ENCODE data around the gene FLRT1.

The FLRT1 gene

GRCh38 chr11:64008283-64008913 is 27.3 kb upstream of the FLRT1 start:
- H2BK5ac ChIP-seq (ENCODE audit: low read depth, low read length, poor library complexity), result no peak overlapping the region
- H3K14ac ChIP-seq (ENCODE audit: low read length), result no peak overlapping the region
- no peak overlapping the region for H2BK120ac ChIP-seq (ENCODE audit: insufficient read depth, low read length, poor library complexity)
- no peak overlapping the region for H3K4ac ChIP-seq (ENCODE audit: low read depth, low read length)
- H2AFZ ChIP-seq (ENCODE audit: insufficient read depth, low read length, poor library complexity), result no peak overlapping the region
- H3K18ac ChIP-seq (ENCODE audit: low read length), result no peak overlapping the region
- no peak overlapping the region for H4K12ac ChIP-seq (ENCODE audit: low read depth, low read length)
- no peak overlapping the region for H2BK12ac ChIP-seq (ENCODE audit: low read length)
- no peak overlapping the region for H3K9ac ChIP-seq (ENCODE audit: low read length)
- no peak for DNase-seq
- peaks cover 12 to 16% of the 10 kb centered on the region in 2 experiments for H3K4me1 ChIP-seq (ENCODE audit: control insufficient read depth in 1 of 2, insufficient read depth in 2 of 2, low read length in 2 of 2)
- no peak overlapping the region for H3K27ac ChIP-seq (ENCODE audit: low read depth, low read length)
- no peaks in the 10 kb centered on the region for H3K79me2 ChIP-seq (ENCODE audit: control insufficient read depth, insufficient read depth, low read length, poor library complexity)
- WGBS (ENCODE audit: extremely low coverage, insufficient coverage, insufficient read length), result no CpG with 5 or more reads among the region's 26 CpGs
- no peaks in the 10 kb centered on the region for H3K79me1 ChIP-seq (ENCODE audit: low read length)
- H3K4me2 ChIP-seq (ENCODE audit: low read length), result no peak overlapping the region
- H3K36me3 ChIP-seq (ENCODE audit: control insufficient read depth in 1 of 2, insufficient read depth in 2 of 2, low read length in 2 of 2), result no peaks in the 10 kb centered on the region
- no peaks in the 10 kb centered on the region for H3K9me3 ChIP-seq (ENCODE audit: insufficient read depth, low read depth, low read length)
- H4K8ac ChIP-seq (ENCODE audit: low read depth, low read length), result no peak overlapping the region
- H3K27me3 ChIP-seq (ENCODE audit: insufficient read depth, low read length), result peaks cover 14% of the 10 kb centered on the region
- no peak overlapping the region for H4K91ac ChIP-seq (ENCODE audit: low read depth, low read length)
- no peak overlapping the region for H3K23ac ChIP-seq (ENCODE audit: low read length)
- H3K4me3 ChIP-seq (ENCODE audit: low read depth, low read length), result no peak overlapping the region
- H2AK5ac ChIP-seq (ENCODE audit: low read length), result no peak overlapping the region

- no peak overlapping the region for H3K23ac ChIP-seq (ENCODE audit: low read length)
- H2AK5ac ChIP-seq (ENCODE audit: low read length), result no peak overlapping the region
- H2BK12ac ChIP-seq (ENCODE audit: low read length), result no peak overlapping the region
- no peak overlapping the region for H3K27ac ChIP-seq (ENCODE audit: low read depth, low read length)
- H2AFZ ChIP-seq (ENCODE audit: insufficient read depth, low read length, poor library complexity), result no peak overlapping the region
- WGBS (ENCODE audit: extremely low coverage, insufficient coverage, insufficient read length), result no CpG with 5 or more reads among the region's 18 CpGs
- no peak for DNase-seq
- H3K9me3 ChIP-seq (ENCODE audit: insufficient read depth, low read depth, low read length), result no peaks in the 10 kb centered on the region
- no peak overlapping the region for H3K4ac ChIP-seq (ENCODE audit: low read depth, low read length)
- no peak overlapping the region for H2BK5ac ChIP-seq (ENCODE audit: low read depth, low read length, poor library complexity)
- no peaks in the 10 kb centered on the region for H3K79me1 ChIP-seq (ENCODE audit: low read length)
- H3K27me3 ChIP-seq (ENCODE audit: insufficient read depth, low read length), result peaks cover 14% of the 10 kb centered on the region
- no peak overlapping the region for H3K14ac ChIP-seq (ENCODE audit: low read length)
- H3K79me2 ChIP-seq (ENCODE audit: control insufficient read depth, insufficient read depth, low read length, poor library complexity), result no peaks in the 10 kb centered on the region
- H3K9ac ChIP-seq (ENCODE audit: low read length), result no peak overlapping the region
- H2BK120ac ChIP-seq (ENCODE audit: insufficient read depth, low read length, poor library complexity), result no peak overlapping the region
- H3K18ac ChIP-seq (ENCODE audit: low read length), result no peak overlapping the region
- H3K4me1 ChIP-seq (ENCODE audit: control insufficient read depth in 1 of 2, insufficient read depth in 2 of 2, low read length in 2 of 2), result peaks cover 12 to 16% of the 10 kb centered on the region in 2 experiments
- no peak overlapping the region for H4K12ac ChIP-seq (ENCODE audit: low read depth, low read length)
- H3K4me2 ChIP-seq (ENCODE audit: low read length), result no peak overlapping the region
- no peaks in the 10 kb centered on the region for H3K36me3 ChIP-seq (ENCODE audit: control insufficient read depth in 1 of 2, insufficient read depth in 2 of 2, low read length in 2 of 2)
- H3K4me3 ChIP-seq (ENCODE audit: low read depth, low read length), result no peak overlapping the region
- no peak overlapping the region for H4K8ac ChIP-seq (ENCODE audit: low read depth, low read length)
- no peak overlapping the region for H4K91ac ChIP-seq (ENCODE audit: low read depth, low read length)
Measured at GRCh38 chr11:64008914-64009633, 26.7 kb upstream of the FLRT1 start.

- H3K4me2 ChIP-seq (ENCODE audit: low read length), result no peak overlapping the region
- no peaks in the 10 kb centered on the region for H3K36me3 ChIP-seq (ENCODE audit: control insufficient read depth in 1 of 2, insufficient read depth in 2 of 2, low read length in 2 of 2)
- no peaks in the 10 kb centered on the region for H3K79me2 ChIP-seq (ENCODE audit: control insufficient read depth, insufficient read depth, low read length, poor library complexity)
- H3K4me1 ChIP-seq (ENCODE audit: control insufficient read depth in 1 of 2, insufficient read depth in 2 of 2, low read length in 2 of 2), result peaks cover 12 to 16% of the 10 kb centered on the region in 2 experiments
- H3K9ac ChIP-seq (ENCODE audit: low read length), result no peak overlapping the region
- no peak overlapping the region for H2BK12ac ChIP-seq (ENCODE audit: low read length)
- WGBS (ENCODE audit: extremely low coverage, insufficient coverage, insufficient read length), result no CpG with 5 or more reads among the region's 8 CpGs
- no peak overlapping the region for H4K12ac ChIP-seq (ENCODE audit: low read depth, low read length)
- no peaks in the 10 kb centered on the region for H3K79me1 ChIP-seq (ENCODE audit: low read length)
- H2BK120ac ChIP-seq (ENCODE audit: insufficient read depth, low read length, poor library complexity), result no peak overlapping the region
- no peak overlapping the region for H2AFZ ChIP-seq (ENCODE audit: insufficient read depth, low read length, poor library complexity)
- no peak for DNase-seq
- no peak overlapping the region for H2AK5ac ChIP-seq (ENCODE audit: low read length)
- no peak overlapping the region for H3K4ac ChIP-seq (ENCODE audit: low read depth, low read length)
- H2BK5ac ChIP-seq (ENCODE audit: low read depth, low read length, poor library complexity), result no peak overlapping the region
- H3K4me3 ChIP-seq (ENCODE audit: low read depth, low read length), result no peak overlapping the region
- H3K23ac ChIP-seq (ENCODE audit: low read length), result no peak overlapping the region
- H3K14ac ChIP-seq (ENCODE audit: low read length), result no peak overlapping the region
- H4K8ac ChIP-seq (ENCODE audit: low read depth, low read length), result no peak overlapping the region
- H3K9me3 ChIP-seq (ENCODE audit: insufficient read depth, low read depth, low read length), result no peaks in the 10 kb centered on the region
- no peak overlapping the region for H4K91ac ChIP-seq (ENCODE audit: low read depth, low read length)
- H3K27ac ChIP-seq (ENCODE audit: low read depth, low read length), result no peak overlapping the region
- peaks cover 14% of the 10 kb centered on the region for H3K27me3 ChIP-seq (ENCODE audit: insufficient read depth, low read length)
- no peak overlapping the region for H3K18ac ChIP-seq (ENCODE audit: low read length)
Measured at GRCh38 chr11:64009710-64010109, 26.0 kb upstream of the FLRT1 start.

GRCh38 chr11:64010783-64011182 is 24.9 kb upstream of the FLRT1 start:
- Histone ChIP-seq H3K27ac (ENCODE audit: low read depth, low read length) (no peak overlapping the region), H3K79me1 (ENCODE audit: low read length) (no peaks in the 10 kb centered on the region), H3K4ac (ENCODE audit: low read depth, low read length) (no peak overlapping the region), H3K79me2 (ENCODE audit: control insufficient read depth, insufficient read depth, low read length, poor library complexity) (no peaks in the 10 kb centered on the region), H2BK120ac (ENCODE audit: insufficient read depth, low read length, poor library complexity) (no peak overlapping the region), H3K18ac (ENCODE audit: low read length) (no peak overlapping the region), H4K8ac (ENCODE audit: low read depth, low read length) (no peak overlapping the region), H3K23ac (ENCODE audit: low read length) (no peak overlapping the region), H2BK5ac (ENCODE audit: low read depth, low read length, poor library complexity) (no peak overlapping the region), H3K9ac (ENCODE audit: low read length) (no peak overlapping the region), H3K36me3 (ENCODE audit: control insufficient read depth in 1 of 2, insufficient read depth in 2 of 2, low read length in 2 of 2) (no peaks in the 10 kb centered on the region), H2BK12ac (ENCODE audit: low read length) (no peak overlapping the region), H3K27me3 (ENCODE audit: insufficient read depth, low read length) (peaks cover 14% of the 10 kb centered on the region), H3K14ac (ENCODE audit: low read length) (no peak overlapping the region), H3K4me1 (ENCODE audit: control insufficient read depth in 1 of 2, insufficient read depth in 2 of 2, low read length in 2 of 2) (peaks cover 12 to 16% of the 10 kb centered on the region in 2 experiments), H3K9me3 (ENCODE audit: insufficient read depth, low read depth, low read length) (no peaks in the 10 kb centered on the region), H4K91ac (ENCODE audit: low read depth, low read length) (no peak overlapping the region), H4K12ac (ENCODE audit: low read depth, low read length) (no peak overlapping the region), H2AFZ (ENCODE audit: insufficient read depth, low read length, poor library complexity) (no peak overlapping the region), H2AK5ac (ENCODE audit: low read length) (no peak overlapping the region), H3K4me3 (ENCODE audit: low read depth, low read length) (no peak overlapping the region), H3K4me2 (ENCODE audit: low read length) (no peak overlapping the region)
- no peak for DNase-seq
- WGBS (ENCODE audit: extremely low coverage, insufficient coverage, insufficient read length), result no CpG with 5 or more reads among the region's 2 CpGs
